Neural cell (in vitro differentiated cells): Measurements from ENCODE around the gene DGCR8.
"Not testable (repeated sequence)": the region's sequence is repeated elsewhere in the genome, so short reads cannot be mapped to it uniquely, and the experiment has no call there.

Experiments used
- EZH2 ChIP-seq: fragments of 200-600, 300-800 bp; shearing (Covaris generic), sonication (generic); IDR thresholded peaks from 2 replicates; pipeline ENCODE4 v1.6.1; 2014; ENCODE audit warnings: antibody characterized with exemption, low read length, borderline replicate concordance, mild to moderate bottlenecking; ENCODE audit not compliant: insufficient read depth, poor library complexity, severe bottlenecking
- MXI1 ChIP-seq: fragments of 450-650 bp; conservative IDR thresholded peaks from 2 replicates; pipeline ENCODE4 v1.6.1; 2014; ENCODE audit warnings: antibody characterized with exemption, mild to moderate bottlenecking; ENCODE audit not compliant: poor library complexity, severe bottlenecking
- RAD21 ChIP-seq: fragments of 450-650 bp; conservative IDR thresholded peaks from 2 replicates; pipeline ENCODE4 v1.6.1; 2014; ENCODE audit warnings: antibody characterized with exemption, mild to moderate bottlenecking, moderate library complexity
- SMC3 ChIP-seq: fragments of 450-650 bp; conservative IDR thresholded peaks from 2 replicates; pipeline ENCODE4 v1.6.1; 2014; ENCODE audit warnings: antibody characterized with exemption, mild to moderate bottlenecking, moderate library complexity; ENCODE audit not compliant: poor library complexity
- TAF1 ChIP-seq: IDR thresholded peaks from 2 replicates; pipeline ENCODE4 v1.6.1; 2012; ENCODE audit warnings: low read depth
- TF ChIP-seq, protein P1 (sequence below): fragments of 450-650 bp; IDR thresholded peaks from 2 replicates; pipeline ENCODE4 v1.5.1; 2014; ENCODE audit warnings: antibody characterized with exemption, mild to moderate bottlenecking, moderate library complexity; ENCODE audit not compliant: poor library complexity, severe bottlenecking

- TF ChIP-seq, protein P1, sequence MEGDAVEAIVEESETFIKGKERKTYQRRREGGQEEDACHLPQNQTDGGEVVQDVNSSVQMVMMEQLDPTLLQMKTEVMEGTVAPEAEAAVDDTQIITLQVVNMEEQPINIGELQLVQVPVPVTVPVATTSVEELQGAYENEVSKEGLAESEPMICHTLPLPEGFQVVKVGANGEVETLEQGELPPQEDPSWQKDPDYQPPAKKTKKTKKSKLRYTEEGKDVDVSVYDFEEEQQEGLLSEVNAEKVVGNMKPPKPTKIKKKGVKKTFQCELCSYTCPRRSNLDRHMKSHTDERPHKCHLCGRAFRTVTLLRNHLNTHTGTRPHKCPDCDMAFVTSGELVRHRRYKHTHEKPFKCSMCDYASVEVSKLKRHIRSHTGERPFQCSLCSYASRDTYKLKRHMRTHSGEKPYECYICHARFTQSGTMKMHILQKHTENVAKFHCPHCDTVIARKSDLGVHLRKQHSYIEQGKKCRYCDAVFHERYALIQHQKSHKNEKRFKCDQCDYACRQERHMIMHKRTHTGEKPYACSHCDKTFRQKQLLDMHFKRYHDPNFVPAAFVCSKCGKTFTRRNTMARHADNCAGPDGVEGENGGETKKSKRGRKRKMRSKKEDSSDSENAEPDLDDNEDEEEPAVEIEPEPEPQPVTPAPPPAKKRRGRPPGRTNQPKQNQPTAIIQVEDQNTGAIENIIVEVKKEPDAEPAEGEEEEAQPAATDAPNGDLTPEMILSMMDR: not testable (repeated sequence)
- not testable (repeated sequence) for TF ChIP-seq TAF1, EZH2, MXI1, RAD21, SMC3
These were observed 12.7 kb upstream of the DGCR8 start for GRCh38 chr22:20067384-20067682.
